T-cell (primary cell): ENCODE results near the gene CCDC27. TPM values are rescaled to one million over a fixed set of nuclear protein-coding genes. Genes with fewer than 3 reads are reported as not detected.
A peak's percentile ranks its signal among the peaks of the same experiment; 100 is the strongest.

ENCODE experiments used
- ATAC-seq, 4 experiments: fragments of 200-7000 bp in 3 of 4; fragments of 150-1000 bp in 1 of 4; cut with Tn5 transposase; replicated peaks in 1 of 4; 1 replicate in 3 of 4; 2 replicates in 1 of 4; pipeline ENCODE4 v1.10.0; 2021; ENCODE audit warnings: moderate library complexity in 3 of 4, mild to moderate bottlenecking in 2 of 4, moderate number of reproducible peaks in 1 of 4
- CTCF ChIA-PET, 2 donors: fragments of 300-600 bp; sonication (Branson Sonifier 250); formaldehyde crosslinking; loops; one replicate each; lab custom pipeline; 2022; ENCODE audit warnings: antibody characterized with exemption in 2 of 2; lab: Charles Lee
- POLR2A ChIA-PET, 2 donors: fragments of 300-600 bp; sonication (Branson Sonifier 250); formaldehyde crosslinking; loops; one replicate each; lab custom pipeline; 2022; ENCODE audit warnings: antibody characterized with exemption in 2 of 2; lab: Charles Lee
- DNase-seq, 35 experiments: peaks; one replicate each; pipeline versions ENCODE4 v3.0.0 to v3.0.0-alpha.2; 2013 to 2023
- H3K27ac ChIP-seq: one replicate; pipeline ENCODE4 v1.5.1; 2013; ENCODE audit warnings: low read length
- H3K27me3 ChIP-seq, 2 experiments: replicated peaks in 1 of 2; 1 replicate in 1 of 2; 2 replicates in 1 of 2; pipeline versions ENCODE4 v1.6.1 to v1.7.0; 2013; ENCODE audit warnings: low read length in 1 of 2, mixed read lengths in 1 of 2; ENCODE audit not compliant: control insufficient read depth in 2 of 2, insufficient read depth in 2 of 2; ENCODE audit errors: extremely low read depth in 1 of 2
- H3K36me3 ChIP-seq, 2 donors: 1 replicate in 1 of 2; 2 replicates in 1 of 2; pipeline versions ENCODE4 v1.6.1 to v1.7.0; 2013; ENCODE audit warnings: low read length in 1 of 2; ENCODE audit not compliant: control insufficient read depth in 2 of 2, insufficient read depth in 1 of 2; ENCODE audit errors: extremely low read depth in 1 of 2
- H3K4me1 ChIP-seq, 2 experiments: 1 replicate in 1 of 2; 2 replicates in 1 of 2; pipeline versions ENCODE4 v1.6.1 to v1.7.0; 2013; ENCODE audit warnings: low read length in 2 of 2, mixed read lengths in 1 of 2; ENCODE audit not compliant: insufficient read depth in 2 of 2, control insufficient read depth in 1 of 2; ENCODE audit errors: extremely low read depth in 1 of 2
- H3K4me3 ChIP-seq, 2 donors: 1 replicate in 1 of 2; 2 replicates in 1 of 2; pipeline versions ENCODE4 v1.5.1 to v1.7.0; 2013; ENCODE audit warnings: mild to moderate bottlenecking in 2 of 2, low read length in 1 of 2, moderate library complexity in 1 of 2; ENCODE audit not compliant: control insufficient read depth in 1 of 2; ENCODE audit errors: extremely low read depth in 1 of 2
- H3K9me3 ChIP-seq: 2 replicates; pipeline ENCODE4 v1.7.0; 2013
- H3K27ac Mint-ChIP-seq, 2 donors: one replicate each; pipeline ENCODE4 v1.8.0; 2020 to 2021; ENCODE audit warnings: mild to moderate bottlenecking in 2 of 2, mixed read lengths in 2 of 2
- H3K27me3 Mint-ChIP-seq, 2 donors: one replicate each; pipeline ENCODE4 v1.8.0; 2021 to 2022; ENCODE audit warnings: mixed read lengths in 2 of 2
- H3K36me3 Mint-ChIP-seq: one replicate; pipeline ENCODE4 v1.8.0; 2021; ENCODE audit warnings: mixed read lengths
- H3K4me1 Mint-ChIP-seq, 3 donors: one replicate each; pipeline ENCODE4 v1.8.0; 2020 to 2022; ENCODE audit warnings: mixed read lengths in 3 of 3, mild to moderate bottlenecking in 1 of 3
- H3K4me3 Mint-ChIP-seq, 3 donors: one replicate each; pipeline ENCODE4 v1.8.0; 2020 to 2022; ENCODE audit warnings: mild to moderate bottlenecking in 3 of 3, mixed read lengths in 3 of 3, moderate library complexity in 3 of 3
- H3K9me3 Mint-ChIP-seq, 3 donors: one replicate each; pipeline ENCODE4 v1.8.0; 2020 to 2022; ENCODE audit warnings: mixed read lengths in 3 of 3
- WGBS: methylation state at CpG from one replicate; pipeline ENCODE4 v1.1.5; 2013; ENCODE audit warnings: missing lambda C conversion rate; ENCODE audit not compliant: insufficient coverage; 5-methylcytosine and 5-hydroxymethylcytosine counted together
- total RNA-seq, 35 experiments: library from RNA in 6 of 35; stranded (reverse) in 6 of 35; fragments of 120-200 nt in 1 of 35; gene quantifications; one replicate each; pipeline versions ENCODE4 v1.2.1 to v1.2.4 and lab custom pipeline; 2013 to 2026

CCDC27 gene
- total RNA-seq, 5 donors from 2014 or later (not counting 1 experiment from before 2014, with no cell fraction given): not detected

GRCh38 chr1:3736131-3736561 lies 16.1 kb upstream of the CCDC27 start:
- ATAC-seq: no peak
- H3K36me3 ChIP-seq: peaks cover 15 to 20% of the 10 kb centered on the region in 2 donors
- 93% methylated on average over 13 of the region's 13 CpGs for WGBS
- H3K27me3 ChIP-seq: peaks cover 0 to 15% of the 10 kb centered on the region in 2 experiments
- Mint-ChIP-seq H3K9me3 (no peaks in the 10 kb centered on the region), H3K36me3 (peaks cover 6% of the 10 kb centered on the region), H3K4me3 (no peak overlapping the region), H3K4me1 (no peaks in the 10 kb centered on the region), H3K27ac (peak overlapping the region in 1 of 2 donors; percentile 52), H3K27me3 (no peaks in the 10 kb centered on the region)
- no peaks in the 10 kb centered on the region for H3K4me1 ChIP-seq
- H3K27ac ChIP-seq: no peak overlapping the region
- H3K9me3 ChIP-seq: no peaks in the 10 kb centered on the region
- ChIA-PET POLR2A (no interaction called here), CTCF (no interaction called here)
- DNase-seq: no peak
- no peak overlapping the region for H3K4me3 ChIP-seq

- Histone ChIP-seq H3K27ac (no peak overlapping the region), H3K4me3 (no peak overlapping the region), H3K9me3 (no peaks in the 10 kb centered on the region), H3K36me3 (peaks cover 15 to 24% of the 10 kb centered on the region in 2 donors), H3K4me1 (no peaks in the 10 kb centered on the region), H3K27me3 (peaks cover 0 to 10% of the 10 kb centered on the region in 2 experiments)
- Mint-ChIP-seq H3K36me3 (peaks cover 10% of the 10 kb centered on the region), H3K27ac (no peak overlapping the region), H3K27me3 (no peaks in the 10 kb centered on the region), H3K9me3 (no peaks in the 10 kb centered on the region), H3K4me1 (no peaks in the 10 kb centered on the region), H3K4me3 (no peak overlapping the region)
- 100% methylated on average over 2 of the region's 14 CpGs for WGBS
- CTCF ChIA-PET: no interaction called here
- ATAC-seq (no peak), DNase-seq (no peak)
- POLR2A ChIA-PET: no interaction called here
These were observed 15.5 kb upstream of the CCDC27 start for GRCh38 chr1:3736708-3737107.

- no peaks in the 10 kb centered on the region for H3K27me3 Mint-ChIP-seq
- ATAC-seq (no peak), DNase-seq (no peak)
- no peak overlapping the region for H3K4me3 Mint-ChIP-seq
- ChIA-PET CTCF (no interaction called here), POLR2A (no interaction called here)
- no peak overlapping the region for H3K27ac Mint-ChIP-seq
- H3K4me1 Mint-ChIP-seq: peaks cover 0 to 4% (median 3%) of the 10 kb centered on the region in 3 donors
- H3K36me3 ChIP-seq: peaks cover 18 to 30% of the 10 kb centered on the region in 2 donors
- no peak overlapping the region for H3K4me3 ChIP-seq
- no peaks in the 10 kb centered on the region for H3K9me3 Mint-ChIP-seq
- no peak overlapping the region for H3K27ac ChIP-seq
- 95% methylated on average over 11 of the region's 12 CpGs for WGBS
- H3K9me3 ChIP-seq: no peaks in the 10 kb centered on the region
- peaks cover 16% of the 10 kb centered on the region for H3K36me3 Mint-ChIP-seq
- no peaks in the 10 kb centered on the region for H3K4me1 ChIP-seq
- H3K27me3 ChIP-seq: no peaks in the 10 kb centered on the region
These were observed 13.3 kb upstream of the CCDC27 start for GRCh38 chr1:3738943-3739342.

- ATAC-seq (no peak), DNase-seq (no peak)
- no peak overlapping the region for H3K27ac Mint-ChIP-seq
- no peak overlapping the region for H3K27ac ChIP-seq
- H3K36me3 Mint-ChIP-seq: peaks cover 16% of the 10 kb centered on the region
- H3K4me1 Mint-ChIP-seq: peaks cover 6 to 11% (median 9%) of the 10 kb centered on the region in 3 donors
- H3K9me3 ChIP-seq: no peaks in the 10 kb centered on the region
- CTCF ChIA-PET: no interaction called here
- no peaks in the 10 kb centered on the region for H3K4me1 ChIP-seq
- 97% methylated on average over 9 of the region's 9 CpGs for WGBS
- no peak overlapping the region for H3K4me3 Mint-ChIP-seq
- H3K4me3 ChIP-seq: no peak overlapping the region
- no peaks in the 10 kb centered on the region for H3K9me3 Mint-ChIP-seq
- POLR2A ChIA-PET: no interaction called here
- peaks cover 18 to 30% of the 10 kb centered on the region in 2 donors for H3K36me3 ChIP-seq
- no peaks in the 10 kb centered on the region for H3K27me3 Mint-ChIP-seq
- no peaks in the 10 kb centered on the region for H3K27me3 ChIP-seq
These were observed 12.2 kb upstream of the CCDC27 start for GRCh38 chr1:3740042-3740441.

- Histone ChIP-seq H3K27me3 (no peaks in the 10 kb centered on the region), H3K4me1 (no peaks in the 10 kb centered on the region), H3K36me3 (peaks cover 15 to 30% of the 10 kb centered on the region in 2 donors), H3K27ac (no peak overlapping the region), H3K9me3 (no peaks in the 10 kb centered on the region), H3K4me3 (no peak overlapping the region)
- peaks cover 16% of the 10 kb centered on the region for H3K36me3 Mint-ChIP-seq
- H3K4me1 Mint-ChIP-seq: peaks cover 13 to 18% (median 16%) of the 10 kb centered on the region in 3 donors
- CTCF ChIA-PET: no interaction called here
- no peak overlapping the region for H3K4me3 Mint-ChIP-seq
- no peaks in the 10 kb centered on the region for H3K9me3 Mint-ChIP-seq
- POLR2A ChIA-PET: no interaction called here
- WGBS: 97% methylated on average over 9 of the region's 13 CpGs
- no peaks in the 10 kb centered on the region for H3K27me3 Mint-ChIP-seq
- no peak overlapping the region for H3K27ac Mint-ChIP-seq
- DNase-seq (no peak), ATAC-seq (no peak)
These were observed 11.5 kb upstream of the CCDC27 start for GRCh38 chr1:3740752-3741151.

GRCh38 chr1:3741566-3742438 lies 10.4 kb upstream of the CCDC27 start:
- WGBS: 96% methylated on average over 20 of the region's 22 CpGs
- Mint-ChIP-seq H3K27me3 (no peaks in the 10 kb centered on the region), H3K36me3 (peaks cover 15% of the 10 kb centered on the region), H3K4me3 (no peak overlapping the region), H3K4me1 (peaks cover 22 to 26% (median 25%) of the 10 kb centered on the region in 3 donors), H3K27ac (no peak overlapping the region), H3K9me3 (no peaks in the 10 kb centered on the region)
- Histone ChIP-seq H3K36me3 (peaks cover 12 to 30% of the 10 kb centered on the region in 2 donors), H3K9me3 (no peaks in the 10 kb centered on the region), H3K27me3 (no peaks in the 10 kb centered on the region), H3K4me1 (peaks cover 0 to 6% of the 10 kb centered on the region in 2 experiments), H3K4me3 (no peak overlapping the region), H3K27ac (no peak overlapping the region)
- DNase-seq: no peak
- no peak for ATAC-seq
- POLR2A ChIA-PET: no interaction called here
- CTCF ChIA-PET: no interaction called here
